ENCODE data around the gene EPS8L3. TPM values are rescaled to one million over a fixed set of nuclear protein-coding genes. Genes with fewer than 3 reads are reported as not detected.

EPS8L3 gene
- total and polyA plus RNA-seq, 2 of the 4 experiments (the other 2 are of a cell fraction) = not detected

GRCh38 chr1:109793486-109794318 lies 30.0 kb upstream of the EPS8L3 start:
- dilution Hi-C loops (cut with HindIII; ENCODE audit: low sequenced_read_pairs, unreplicated experiment) = no loop called here

More at GRCh38 chr1:109793486-109794318, 30.0 kb upstream of the EPS8L3 start:
- H3K18ac ChIP-seq (ENCODE audit: low read depth, low read length) = peak overlapping the region; percentile 14
- ATAC-seq (ENCODE audit: low read depth) (no peak), DNase-seq (peak; percentile 81)
- peak overlapping the region; percentile 4 for H2BK5ac ChIP-seq (ENCODE audit: low read depth, low read length, poor library complexity, severe bottlenecking)
- H3K9me1 ChIP-seq (ENCODE audit: insufficient read depth, low read length) = peaks cover 23% of the 10 kb centered on the region
- no peak overlapping the region for H3K23ac ChIP-seq (ENCODE audit: low read depth, low read length)
- no peak overlapping the region for H3K4me3 ChIP-seq (ENCODE audit: insufficient read depth, low read depth, low read length)
- peak overlapping the region; percentile 93; the same call in 2 of the 3 replicates for H2BK15ac ChIP-seq (ENCODE audit: low read depth, low read length)
- intact Hi-C loops (cut with micrococcal nuclease) (no loop called here), in situ Hi-C loops (cut with MboI; ENCODE audit: low sequenced_read_pairs) (loop anchor here (25.0 kb wide), 1 partner anchor 119 kb away; the partner anchor contains the start of gene CSF1)
- peak overlapping the region; percentile 98 for H2BK120ac ChIP-seq (ENCODE audit: low read depth, low read length)
- H3K56ac ChIP-seq (ENCODE audit: extremely low read depth, insufficient read depth, low read length) = no peak overlapping the region
- no peak overlapping the region for H4K5ac ChIP-seq (ENCODE audit: low read depth, low read length)
- peak overlapping the region; percentile 19 for H2AFZ ChIP-seq (replicated peaks; ENCODE audit: low read length, poor library complexity)
- no TSS peak for BruUV-seq (replicated peaks)
- peak overlapping the region in 1 of 2 experiments; percentile 95; a peak in 3 of 4 replicates for H4K8ac ChIP-seq (ENCODE audit: low read depth in 2 of 2, low read length in 2 of 2)
- peaks cover 33% of the 10 kb centered on the region for H3K4me1 ChIP-seq (ENCODE audit: control insufficient read depth, insufficient read depth, low read length)
- TF ChIP-seq MXI1 (IDR thresholded peaks at IDR 0.05; ENCODE audit: borderline replicate concordance, low read depth, low read length) (no peak), FOS (IDR thresholded peaks at IDR 0.05; ENCODE audit: low read depth, low read length) (peak; percentile 28; the same call in 1 of the 2 replicates), CEBPB (IDR thresholded peaks at IDR 0.05; ENCODE audit: low read depth, low read length) (peak; percentile 51)
- ChIA-PET CTCF (interaction anchor here (1.0 to 1.3 kb wide), 2 partner anchors 10 to 191 kb away, joined by 5 to 8 read pairs; partner anchors contain the start of gene AHCYL1), POLR2A (ENCODE audit: unreplicated experiment) (no interaction called here)
- no peak overlapping the region for H3K4me2 ChIP-seq (ENCODE audit: low read depth, low read length)
- peak overlapping the region; percentile 92 for H4K91ac ChIP-seq (ENCODE audit: insufficient read depth, low read depth, low read length)
- H3K4ac ChIP-seq (ENCODE audit: low read depth, low read length) = peak overlapping the region; percentile 91
- no peaks in the 10 kb centered on the region for H3K27me3 ChIP-seq (ENCODE audit: control insufficient read depth, insufficient read depth, low read length)
- no peaks in the 10 kb centered on the region for H3K9me3 ChIP-seq (ENCODE audit: control insufficient read depth, insufficient read depth, low read length)
- WGBS, 2 experiments (ENCODE audit: extremely low coverage in 2 of 2, insufficient read length in 1 of 2) = 50% methylated on average over 1 of the region's 11 CpGs; no CpG with 5 or more reads in 1 of the 2 experiments
- H2BK20ac ChIP-seq (ENCODE audit: low read depth, low read length) = peak overlapping the region; percentile 97
- H2AK9ac ChIP-seq (replicated peaks; ENCODE audit: low read depth, low read length, poor library complexity) = peak overlapping the region; percentile 3
- peak overlapping the region; percentile 61; the same call in 1 of the 2 replicates for H3K14ac ChIP-seq (replicated peaks; ENCODE audit: low read depth, low read length)
- H3K27ac ChIP-seq (ENCODE audit: insufficient read depth, low read length) = peak overlapping the region; percentile 10; the same call in 1 of the 2 replicates
- H3K9ac ChIP-seq (ENCODE audit: low read depth, low read length) = no peak overlapping the region
- H3K79me1 ChIP-seq (ENCODE audit: low read depth in 1 of 2, low read length in 2 of 2) = no peaks in the 10 kb centered on the region
- peak overlapping the region; percentile 93 for H2AK5ac ChIP-seq (ENCODE audit: low read depth, low read length)
- no peaks in the 10 kb centered on the region for H3K36me3 ChIP-seq (ENCODE audit: control insufficient read depth, insufficient read depth, low read length)
- no peaks in the 10 kb centered on the region for H4K20me1 ChIP-seq (ENCODE audit: insufficient read depth, low read length)

Data from IMR-90 (cell line).